ENCODE results near the gene STRAP. TPM values are rescaled to one million over a fixed set of nuclear protein-coding genes. Genes with fewer than 3 reads are reported as not detected.
A peak's percentile ranks its signal among the peaks of the same experiment; 100 is the strongest.
"Not testable (repeated sequence)": the region's sequence is repeated elsewhere in the genome, so short reads cannot be mapped to it uniquely, and the experiment has no call there.

Gene STRAP
- polyA plus RNA-seq, 6 donors from 2014 or later, result 87.8 to 164 (median 101) TPM

DNA sequence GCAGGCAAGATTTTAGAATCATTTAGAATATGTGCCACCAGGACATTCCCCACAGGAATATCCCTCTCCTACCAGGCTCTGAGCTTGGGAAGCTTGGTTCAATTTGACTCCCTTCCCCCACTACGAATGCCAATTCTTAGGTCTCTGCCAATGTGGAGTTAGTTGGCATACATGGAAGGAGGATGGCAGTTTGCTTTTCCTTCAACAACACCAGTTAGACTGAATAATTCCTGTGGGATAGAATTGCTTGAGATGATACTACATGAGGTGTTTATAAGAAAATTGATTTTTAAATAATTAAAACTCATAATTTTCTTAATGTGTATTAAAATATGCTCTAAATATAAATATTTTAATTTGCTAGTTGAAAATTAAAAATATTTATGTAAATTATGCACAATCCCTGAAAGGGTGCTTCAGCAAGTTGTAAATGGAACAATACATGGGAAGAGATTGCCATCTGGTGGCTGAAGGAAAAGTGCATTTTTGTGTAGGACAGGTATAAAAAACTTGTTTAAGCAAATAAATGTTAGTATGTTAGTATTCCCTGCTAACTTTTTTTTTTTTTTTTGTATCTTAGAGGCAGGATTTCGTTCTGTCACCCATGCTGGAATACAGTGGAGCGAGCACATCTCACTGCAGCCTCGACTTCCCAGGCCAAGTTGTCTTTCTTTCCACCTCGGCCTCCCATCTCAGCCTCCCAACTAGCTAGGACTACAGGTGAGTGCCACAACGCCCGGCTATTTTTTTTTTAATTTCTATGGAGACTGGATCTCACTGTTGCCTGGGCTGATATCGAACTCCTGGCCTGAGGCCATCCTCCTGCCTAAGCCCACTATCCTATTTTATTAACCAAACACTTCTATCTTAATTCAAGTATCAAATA lies 25.8 kb upstream of the STRAP start:
- Mint-ChIP-seq H3K4me3 (no peak overlapping the region), H3K9me3 (no peaks in the 10 kb centered on the region), H3K36me3 (no peaks in the 10 kb centered on the region), H3K27ac (no peak overlapping the region), H3K27me3 (peaks cover 0 to 10% (median 5%) of the 10 kb centered on the region in 3 donors), H3K4me1 (no peaks in the 10 kb centered on the region)
- ATAC-seq (ENCODE audit: low read depth in 2 of 2) (peak; percentile 64 to 68), DNase-seq (peak; percentile 36)

DNA sequence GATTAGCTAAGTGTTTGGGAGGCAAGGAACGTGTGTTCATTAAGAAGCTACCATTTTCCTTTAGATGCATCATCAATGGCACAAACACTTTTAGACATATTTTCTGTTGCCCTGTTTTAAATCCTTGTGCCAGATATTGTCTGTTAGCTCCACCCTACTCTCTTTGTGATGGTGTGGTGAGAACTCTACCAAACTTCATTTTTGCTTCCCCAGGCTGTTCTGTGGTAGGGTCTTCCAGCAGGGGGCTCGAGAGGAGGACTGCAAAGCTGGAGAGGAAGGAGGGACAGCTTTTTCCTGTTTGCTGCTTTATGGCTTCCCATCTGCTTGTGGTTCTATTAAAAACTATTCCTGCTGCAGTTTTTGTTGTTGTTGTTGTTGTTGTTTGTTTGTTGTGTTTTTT lies 23.8 kb upstream of the STRAP start:
- H3K9me3 Mint-ChIP-seq, result no peaks in the 10 kb centered on the region
- ATAC-seq (ENCODE audit: low read depth in 2 of 2) (no peak), DNase-seq (no peak)
- peaks cover 0 to 10% (median 0%) of the 10 kb centered on the region in 3 donors for H3K27me3 Mint-ChIP-seq
- H3K36me3 Mint-ChIP-seq, result no peaks in the 10 kb centered on the region
- H3K4me3 Mint-ChIP-seq, result no peak overlapping the region
- peaks cover 0 to 6% (median under 1%) of the 10 kb centered on the region in 3 donors for H3K4me1 Mint-ChIP-seq
- no peak overlapping the region for H3K27ac Mint-ChIP-seq

DNA sequence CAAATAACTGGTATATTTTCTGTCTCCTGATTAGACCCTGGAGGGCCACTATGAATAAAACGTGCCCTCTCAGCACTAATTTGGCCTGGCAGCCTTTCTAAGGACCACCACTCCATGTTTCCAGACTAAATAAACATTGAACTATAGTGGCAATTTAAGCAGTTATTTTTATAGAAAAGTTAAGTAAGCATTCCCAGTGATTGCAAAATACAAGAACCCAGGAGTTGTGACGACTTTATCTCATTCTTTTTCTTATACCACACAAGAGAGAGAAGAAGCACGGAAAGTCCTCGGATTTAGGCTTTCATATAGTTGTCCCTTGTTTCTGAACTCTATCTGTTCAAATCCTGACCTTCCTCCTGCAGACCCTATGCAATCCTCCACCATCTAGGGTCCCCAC lies 23.1 kb upstream of the STRAP start:
- peaks cover 0 to 10% (median 0%) of the 10 kb centered on the region in 3 donors for H3K27me3 Mint-ChIP-seq
- DNase-seq (no peak), ATAC-seq (ENCODE audit: low read depth in 2 of 2) (no peak)
- H3K36me3 Mint-ChIP-seq, result no peaks in the 10 kb centered on the region
- H3K4me1 Mint-ChIP-seq, result peaks cover 6 to 11% (median 8%) of the 10 kb centered on the region in 3 donors
- peak overlapping the region in 1 of 6 donors; percentile 59 for H3K27ac Mint-ChIP-seq
- H3K9me3 Mint-ChIP-seq, result no peaks in the 10 kb centered on the region
- H3K4me3 Mint-ChIP-seq, result no peak overlapping the region

DNA sequence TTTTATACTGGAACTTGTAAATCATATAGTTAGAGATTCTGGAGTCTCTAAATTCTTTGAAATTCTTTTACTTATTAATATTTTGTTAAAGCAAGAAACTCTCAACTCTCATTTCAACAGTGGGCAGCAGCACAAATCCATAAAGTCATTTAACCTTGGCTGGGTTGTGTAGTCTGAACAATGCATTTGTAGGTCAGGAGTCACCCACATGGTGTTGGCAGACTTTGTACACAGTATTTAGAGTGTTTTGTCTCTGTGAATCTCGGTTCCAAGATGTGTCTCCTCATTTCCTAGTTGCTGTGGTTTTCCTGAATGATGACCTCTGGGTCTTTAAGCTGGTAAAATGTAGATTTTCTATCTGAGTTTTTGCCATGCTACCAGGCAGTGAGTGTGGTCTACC lies 20.8 kb upstream of the STRAP start:
- no peaks in the 10 kb centered on the region for H3K36me3 Mint-ChIP-seq
- no peak for DNase-seq
- no peaks in the 10 kb centered on the region for H3K9me3 Mint-ChIP-seq
- H3K4me1 Mint-ChIP-seq, result peaks cover 7 to 12% (median 10%) of the 10 kb centered on the region in 3 donors
- peaks cover 0 to 10% (median 0%) of the 10 kb centered on the region in 3 donors for H3K27me3 Mint-ChIP-seq
- no peak for ATAC-seq (ENCODE audit: low read depth in 2 of 2)
- H3K27ac Mint-ChIP-seq, result no peak overlapping the region
- H3K4me3 Mint-ChIP-seq, result no peak overlapping the region

DNA sequence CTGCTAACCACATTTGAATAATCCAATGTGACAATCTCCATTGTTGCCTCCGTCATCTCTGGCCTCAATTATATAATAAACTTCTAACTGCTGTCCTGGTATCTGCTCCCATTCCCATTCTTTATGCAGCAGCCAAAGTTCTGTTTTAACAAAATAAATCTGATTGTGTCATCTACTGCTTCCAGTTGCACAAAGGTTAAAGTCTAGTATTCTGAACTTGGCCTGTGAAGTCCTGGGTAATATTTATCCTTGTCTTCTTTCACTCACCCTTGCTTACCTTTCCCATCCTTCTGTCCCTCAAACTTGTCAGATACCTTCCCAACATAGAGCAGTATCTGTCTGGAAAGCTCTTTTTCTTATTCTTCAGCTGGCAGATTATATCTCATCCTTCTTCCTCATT lies 19.3 kb upstream of the STRAP start:
- no peaks in the 10 kb centered on the region for H3K9me3 Mint-ChIP-seq

DNA sequence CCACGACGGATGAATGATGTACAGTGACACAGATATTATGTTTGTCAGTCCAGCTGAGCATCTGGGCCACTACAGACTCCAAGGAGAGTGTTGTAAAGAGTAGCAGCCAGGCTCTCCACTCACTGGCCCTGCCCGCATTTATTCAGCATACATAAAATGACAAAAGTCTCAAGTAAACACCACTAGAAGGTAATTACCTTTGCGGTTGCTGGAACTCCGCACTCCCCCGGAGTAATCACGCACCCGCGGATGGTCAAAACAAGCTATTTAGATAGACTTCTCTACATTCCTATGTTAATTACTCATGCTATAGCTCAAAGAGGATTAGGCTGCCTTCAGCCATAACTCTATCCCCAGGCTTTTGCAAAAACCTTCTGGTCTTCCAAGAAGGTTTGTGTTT lies 18.8 kb upstream of the STRAP start:
- peaks cover 0 to 5% (median 0%) of the 10 kb centered on the region in 3 donors for H3K27me3 Mint-ChIP-seq
- no peak for DNase-seq
- H3K36me3 Mint-ChIP-seq, result no peaks in the 10 kb centered on the region
- no peaks in the 10 kb centered on the region for H3K9me3 Mint-ChIP-seq
- H3K4me1 Mint-ChIP-seq, result peaks cover 7 to 12% (median 10%) of the 10 kb centered on the region in 3 donors
- H3K27ac Mint-ChIP-seq, result no peak overlapping the region
- ATAC-seq (ENCODE audit: low read depth in 2 of 2), result no peak
- H3K4me3 Mint-ChIP-seq, result no peak overlapping the region

More for the DNA sequence above, 19.3 kb upstream of the STRAP start:
- DNase-seq (no peak), ATAC-seq (ENCODE audit: low read depth in 2 of 2) (no peak)
- H3K4me1 Mint-ChIP-seq, result peaks cover 7 to 12% (median 10%) of the 10 kb centered on the region in 3 donors
- H3K27ac Mint-ChIP-seq, result no peak overlapping the region
- H3K27me3 Mint-ChIP-seq, result peaks cover 0 to 10% (median 0%) of the 10 kb centered on the region in 3 donors
- no peak overlapping the region for H3K4me3 Mint-ChIP-seq
- H3K36me3 Mint-ChIP-seq, result no peaks in the 10 kb centered on the region

DNA sequence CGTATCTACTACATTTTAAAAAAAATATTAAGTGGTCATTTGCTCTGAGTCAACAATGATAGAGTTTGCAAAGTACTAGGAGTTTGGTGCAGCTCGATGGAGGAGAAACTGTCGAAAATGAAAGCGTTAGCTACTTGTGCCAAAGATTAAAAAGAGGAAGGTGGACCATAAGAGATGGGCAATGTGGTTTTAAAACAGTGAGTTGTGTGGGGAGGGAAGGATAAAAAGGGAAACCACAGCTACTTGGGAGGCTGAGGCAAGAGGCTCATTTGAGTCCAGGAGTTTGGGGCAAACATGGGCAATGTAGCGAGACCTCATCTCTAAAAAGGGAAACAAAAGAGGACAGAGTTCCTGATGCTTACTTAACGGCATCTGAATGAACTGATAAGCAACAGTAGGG lies 18.2 kb upstream of the STRAP start:
- Mint-ChIP-seq H3K4me1 (peaks cover 7 to 12% (median 10%) of the 10 kb centered on the region in 3 donors), H3K9me3 (no peaks in the 10 kb centered on the region), H3K27me3 (no peaks in the 10 kb centered on the region), H3K36me3 (no peaks in the 10 kb centered on the region), H3K27ac (peak overlapping the region in 3 of 6 donors; percentile 1 to 47 (median 22)), H3K4me3 (peak overlapping the region in 3 of 8 donors; percentile 2 to 78 (median 7))
- DNase-seq, result peak; percentile 33
- ATAC-seq (ENCODE audit: low read depth in 2 of 2), result peak; percentile 88 to 94

DNA sequence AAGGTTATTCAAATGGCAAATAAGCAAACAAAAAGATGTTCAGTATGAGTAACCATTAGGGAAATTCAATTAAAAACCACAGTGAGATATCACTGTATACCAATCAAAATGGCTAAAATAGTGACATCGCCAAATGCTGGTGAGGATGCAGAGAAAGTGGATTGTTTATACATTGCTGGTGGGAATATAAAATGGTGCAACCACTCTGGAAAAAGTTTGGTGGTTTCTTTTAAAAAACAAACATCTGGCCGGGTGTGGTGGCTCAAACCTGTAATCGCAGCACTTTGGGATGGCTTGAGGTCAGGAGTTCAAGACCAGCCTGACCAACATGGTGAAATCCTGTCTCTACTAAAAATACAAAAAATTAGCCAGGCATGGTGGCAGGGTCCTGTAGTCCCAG lies 14.0 kb upstream of the STRAP start:
- H3K4me3 Mint-ChIP-seq, result no peak overlapping the region

DNA sequence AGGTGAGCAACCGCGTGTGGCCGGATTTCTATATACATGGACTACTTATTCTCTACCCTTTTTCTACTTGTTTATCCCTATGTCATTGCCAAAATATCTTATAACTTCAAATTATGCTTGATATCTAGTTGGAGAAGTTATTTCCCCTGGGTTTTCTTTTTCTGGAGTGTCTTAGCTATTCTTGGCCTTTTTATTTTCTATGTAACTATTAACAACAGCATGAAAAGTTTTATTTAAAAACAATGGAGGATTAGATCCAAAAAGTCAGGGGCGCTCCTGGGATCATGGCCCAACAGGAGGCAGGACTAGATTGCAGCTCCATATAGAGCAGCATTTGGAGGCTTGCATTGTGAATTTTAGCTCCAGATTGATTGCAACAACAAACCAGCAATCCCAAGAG lies 8.6 kb upstream of the STRAP start:
- H3K36me3 Mint-ChIP-seq, result no peaks in the 10 kb centered on the region
- H3K27me3 Mint-ChIP-seq, result peaks cover 0 to 6% (median 0%) of the 10 kb centered on the region in 3 donors
- H3K9me3 Mint-ChIP-seq, result peaks cover 0 to 5% (median 0%) of the 10 kb centered on the region in 7 donors
- H3K27ac Mint-ChIP-seq, result no peak overlapping the region
- peaks cover 0 to 8% (median 0%) of the 10 kb centered on the region in 3 donors for H3K4me1 Mint-ChIP-seq
- H3K4me3 Mint-ChIP-seq, result no peak overlapping the region
- ATAC-seq (ENCODE audit: low read depth in 2 of 2) (no peak), DNase-seq (no peak)

More for the DNA sequence above, 14.0 kb upstream of the STRAP start:
- Mint-ChIP-seq H3K36me3 (no peaks in the 10 kb centered on the region), H3K27ac (no peak overlapping the region), H3K27me3 (no peaks in the 10 kb centered on the region), H3K9me3 (peaks cover 0 to 5% (median 0%) of the 10 kb centered on the region in 7 donors), H3K4me1 (peaks cover 6 to 10% (median 7%) of the 10 kb centered on the region in 3 donors)
- DNase-seq (no peak), ATAC-seq (ENCODE audit: low read depth in 2 of 2) (no peak)

DNA sequence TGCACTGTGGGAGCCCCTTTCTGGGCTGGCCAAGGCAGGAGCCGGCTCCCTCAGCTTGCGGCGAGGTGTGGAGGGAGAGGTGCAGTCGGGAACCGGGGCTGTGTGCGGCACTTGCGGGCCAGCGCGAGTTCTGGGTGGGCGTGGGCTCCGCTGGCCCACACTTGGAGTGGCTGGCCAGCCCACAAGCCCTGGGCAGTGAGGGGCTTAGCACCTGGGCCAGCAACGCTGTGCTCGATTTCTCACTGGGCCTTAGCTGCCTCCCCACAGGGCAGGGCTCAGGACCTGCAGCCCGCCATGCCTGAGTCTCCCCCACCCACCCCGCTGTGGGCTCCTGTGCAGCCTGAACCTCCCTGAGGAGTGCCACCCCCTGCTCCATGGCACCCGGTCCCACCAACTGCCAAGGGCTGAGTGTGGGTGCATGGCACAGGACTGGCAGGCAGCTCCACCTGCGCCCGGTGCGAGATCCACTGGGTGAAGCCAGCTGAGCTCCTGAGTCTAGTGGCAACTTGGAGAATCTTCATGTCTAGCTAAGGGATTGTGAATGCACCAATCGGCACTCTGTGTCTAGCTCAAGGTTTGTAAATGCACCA lies 7.5 kb upstream of the STRAP start:
- not testable (repeated sequence) for H3K9me3 Mint-ChIP-seq; H3K27me3 Mint-ChIP-seq; H3K4me1 Mint-ChIP-seq; H3K27ac Mint-ChIP-seq; H3K4me3 Mint-ChIP-seq; ATAC-seq (ENCODE audit: low read depth in 2 of 2); H3K36me3 Mint-ChIP-seq; DNase-seq

DNA sequence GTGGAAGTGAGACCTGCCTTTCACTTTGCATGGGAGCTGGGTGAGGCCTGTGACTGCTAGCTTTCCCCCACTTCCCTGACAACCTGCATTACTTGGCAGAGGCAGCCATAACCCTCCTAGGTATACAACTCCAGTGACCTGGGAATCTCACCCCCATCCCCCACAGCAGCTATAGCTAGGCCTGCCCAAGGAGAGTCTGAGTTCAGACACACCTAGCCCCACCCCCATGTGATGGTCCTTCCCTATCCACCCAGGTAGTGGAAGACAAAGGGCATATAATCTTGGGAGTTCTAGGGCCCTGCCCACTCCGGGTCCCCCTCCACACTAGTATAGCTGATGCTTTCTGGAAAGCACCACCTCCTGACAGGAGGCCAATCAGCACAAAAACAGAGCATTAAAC lies 6.3 kb upstream of the STRAP start:
- H3K27ac Mint-ChIP-seq, result peak overlapping the region in 3 of 6 donors; percentile 12 to 90 (median 81)
- H3K4me1 Mint-ChIP-seq, result peaks cover 0 to 8% (median 0%) of the 10 kb centered on the region in 3 donors
- H3K36me3 Mint-ChIP-seq, result no peaks in the 10 kb centered on the region
- H3K4me3 Mint-ChIP-seq, result peak overlapping the region in 7 of 8 donors; percentile 17 to 88 (median 59)
- H3K9me3 Mint-ChIP-seq, result no peaks in the 10 kb centered on the region
- H3K27me3 Mint-ChIP-seq, result peaks cover 0 to 6% (median 0%) of the 10 kb centered on the region in 3 donors
- DNase-seq (no peak), ATAC-seq (ENCODE audit: low read depth in 2 of 2) (no peak)

DNA sequence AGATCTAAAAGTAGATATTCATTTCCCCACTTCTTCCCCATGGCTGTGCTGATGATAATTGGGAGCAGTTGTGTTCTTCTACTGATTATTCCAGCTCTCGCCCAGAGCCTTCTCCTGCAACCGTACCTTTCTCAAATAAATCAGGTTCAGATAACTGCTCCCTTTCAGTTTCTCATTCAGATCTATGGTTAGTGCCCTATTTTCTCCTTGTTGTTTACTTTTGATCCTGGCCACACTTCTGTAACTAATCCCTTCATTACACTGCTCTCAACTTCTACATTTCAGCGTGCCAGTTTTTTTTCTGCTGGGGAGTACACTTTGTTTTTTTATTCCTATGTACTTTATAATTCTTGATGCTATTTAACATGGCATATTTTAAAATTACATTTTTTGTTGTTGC lies 2.8 kb upstream of the STRAP start:
- Mint-ChIP-seq H3K36me3 (no peaks in the 10 kb centered on the region), H3K9me3 (no peaks in the 10 kb centered on the region), H3K27ac (peak overlapping the region in 1 of 6 donors; percentile 22), H3K4me1 (peaks cover 11 to 38% (median 23%) of the 10 kb centered on the region in 3 donors), H3K4me3 (peak overlapping the region in 1 of 8 donors; percentile 31), H3K27me3 (no peaks in the 10 kb centered on the region)
- DNase-seq (no peak), ATAC-seq (ENCODE audit: low read depth in 2 of 2) (no peak)

DNA sequence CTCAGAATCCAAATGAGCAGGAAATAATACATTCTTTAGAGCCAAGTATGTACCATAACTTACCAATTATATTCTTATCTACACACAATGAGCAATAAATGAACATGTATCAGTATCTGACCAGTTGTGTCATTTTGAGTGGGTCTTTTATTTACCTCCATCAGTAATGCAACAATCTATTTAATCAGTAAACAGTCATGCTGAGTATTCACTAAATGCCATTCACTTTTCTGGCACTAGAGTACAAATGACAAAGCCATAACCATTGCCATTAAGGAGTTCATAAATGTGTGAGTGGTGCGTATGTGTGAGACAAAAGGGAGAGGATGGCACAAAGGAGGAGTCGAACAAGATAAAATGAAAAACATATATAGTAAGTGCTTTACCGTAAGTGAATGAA lies 1.5 kb upstream of the STRAP start:
- ATAC-seq (ENCODE audit: low read depth in 2 of 2) (no peak), DNase-seq (no peak)
- H3K9me3 Mint-ChIP-seq, result no peaks in the 10 kb centered on the region
- peaks cover 17 to 44% (median 28%) of the 10 kb centered on the region in 3 donors for H3K4me1 Mint-ChIP-seq
- H3K36me3 Mint-ChIP-seq, result no peaks in the 10 kb centered on the region
- H3K27ac Mint-ChIP-seq, result peak overlapping the region; percentile 56 to 100 (median 98)
- peak overlapping the region in 7 of 8 donors; percentile 15 to 95 (median 50) for H3K4me3 Mint-ChIP-seq
- H3K27me3 Mint-ChIP-seq, result no peaks in the 10 kb centered on the region

Data from naive B cell (primary cell).